ENCODE data around the gene DISC1.

- no peak for TF ChIP-seq CTCF (IDR thresholded peaks at IDR 0.05)
- TF ChIP-seq TCF7L2 (IDR thresholded peaks at IDR 0.05; ENCODE audit: low read depth, low read length), result no peak
- no peak for TF ChIP-seq SIN3A (IDR thresholded peaks at IDR 0.05; ENCODE audit: borderline replicate concordance, insufficient read depth, low read depth, low read length)
- no peak for TF ChIP-seq REST (IDR thresholded peaks at IDR 0.05; ENCODE audit: insufficient read depth in 1 of 2, low read depth in 2 of 2, low read length in 1 of 2)
- no peak for TF ChIP-seq POLR2AphosphoS5 (IDR thresholded peaks at IDR 0.05; ENCODE audit: low read depth, low read length)
These were observed 44.7 kb upstream of the DISC1 start for GRCh38 chr1:231581859-231582258.
